GM10266 (cell line): ENCODE data around the gene RPL3.

Source experiments
- DNase-seq: peaks from one replicate; pipeline ENCODE4 v3.0.0; 2012; ENCODE audit errors: extremely low spot score
- TF ChIP-seq, protein P1 (sequence below): IDR thresholded peaks from 2 replicates; pipeline ENCODE4 v1.5.1; 2012; ENCODE audit warnings: mild to moderate bottlenecking, low read depth; ENCODE audit not compliant: control insufficient read depth, insufficient read depth; ENCODE audit errors: missing control alignments

RPL3 gene

GRCh38 chr22:39319284-39320022 is at the start of gene RPL3:
TSS of gene RPL3 (minus strand) at chr22:39319623. CDS start at chr22:39319597, 26 bp downstream.
- TF ChIP-seq, protein P1, sequence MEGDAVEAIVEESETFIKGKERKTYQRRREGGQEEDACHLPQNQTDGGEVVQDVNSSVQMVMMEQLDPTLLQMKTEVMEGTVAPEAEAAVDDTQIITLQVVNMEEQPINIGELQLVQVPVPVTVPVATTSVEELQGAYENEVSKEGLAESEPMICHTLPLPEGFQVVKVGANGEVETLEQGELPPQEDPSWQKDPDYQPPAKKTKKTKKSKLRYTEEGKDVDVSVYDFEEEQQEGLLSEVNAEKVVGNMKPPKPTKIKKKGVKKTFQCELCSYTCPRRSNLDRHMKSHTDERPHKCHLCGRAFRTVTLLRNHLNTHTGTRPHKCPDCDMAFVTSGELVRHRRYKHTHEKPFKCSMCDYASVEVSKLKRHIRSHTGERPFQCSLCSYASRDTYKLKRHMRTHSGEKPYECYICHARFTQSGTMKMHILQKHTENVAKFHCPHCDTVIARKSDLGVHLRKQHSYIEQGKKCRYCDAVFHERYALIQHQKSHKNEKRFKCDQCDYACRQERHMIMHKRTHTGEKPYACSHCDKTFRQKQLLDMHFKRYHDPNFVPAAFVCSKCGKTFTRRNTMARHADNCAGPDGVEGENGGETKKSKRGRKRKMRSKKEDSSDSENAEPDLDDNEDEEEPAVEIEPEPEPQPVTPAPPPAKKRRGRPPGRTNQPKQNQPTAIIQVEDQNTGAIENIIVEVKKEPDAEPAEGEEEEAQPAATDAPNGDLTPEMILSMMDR, result no peak
- peak; percentile 94 for DNase-seq

GRCh38 chr22:39369186-39369585 is 49.8 kb upstream of the RPL3 start:
- DNase-seq, result no peak
- TF ChIP-seq, protein P1, result no peak

DNA sequence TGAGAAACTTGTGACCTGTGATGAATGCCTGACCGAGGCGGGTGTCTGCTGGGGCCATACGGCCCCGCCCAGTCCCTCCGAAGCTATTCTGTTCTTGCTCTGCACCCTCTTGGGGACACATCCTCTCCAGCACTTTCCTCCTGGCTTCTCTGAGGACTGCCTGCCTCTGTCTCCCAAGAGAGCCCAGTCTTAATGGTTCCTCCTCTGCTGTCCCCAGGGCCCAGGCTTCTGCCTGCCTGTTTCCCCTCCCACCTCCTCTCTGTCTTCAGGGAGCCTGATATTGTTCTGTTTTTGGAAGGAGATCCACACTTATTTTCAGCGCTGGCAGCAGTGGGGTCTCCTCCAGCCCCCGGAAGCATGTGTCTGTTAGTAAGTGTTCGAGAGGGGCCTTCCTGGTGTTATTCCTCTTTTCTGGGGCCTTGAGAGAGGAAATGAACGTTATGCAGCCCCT is 49.1 kb upstream of the RPL3 start:
- DNase-seq, result no peak
- TF ChIP-seq, protein P1, result no peak

DNA sequence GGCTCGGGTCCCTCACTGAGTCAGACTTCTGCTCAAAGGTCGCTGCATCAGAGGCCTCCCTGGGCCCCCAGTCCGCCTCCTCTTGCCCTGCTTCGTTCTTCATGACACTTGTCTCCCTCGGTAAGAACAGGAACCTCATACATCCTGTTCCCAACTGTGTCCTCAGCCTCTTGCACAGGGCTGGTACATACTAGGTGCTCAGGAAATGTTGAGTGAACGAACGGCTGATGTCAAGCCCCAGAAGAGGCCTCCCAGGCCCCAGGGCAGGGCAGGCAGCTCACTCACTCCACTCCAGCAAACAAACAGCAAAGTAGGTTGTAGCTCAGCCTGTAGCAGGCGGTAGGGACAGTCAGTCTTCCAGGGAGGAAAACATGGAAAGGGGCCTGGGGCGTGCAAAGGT is 47.6 kb upstream of the RPL3 start:
- DNase-seq, result no peak
- TF ChIP-seq, protein P1, result no peak

DNA sequence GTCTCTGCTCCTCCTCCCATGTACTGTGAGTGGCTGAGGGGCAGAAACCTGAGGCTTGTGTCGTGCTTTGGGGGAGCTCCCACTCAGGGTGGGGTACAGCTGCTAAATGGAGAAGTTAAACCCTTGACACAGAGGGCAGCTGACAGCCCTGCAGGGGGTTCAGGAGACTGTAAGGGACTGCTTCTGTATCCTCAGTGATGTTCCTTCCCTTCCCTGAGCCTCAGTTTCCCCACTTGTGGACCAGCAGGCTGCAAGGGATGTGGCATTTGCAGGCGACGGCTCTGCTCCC is 46.0 kb upstream of the RPL3 start:
- TF ChIP-seq, protein P1, result no peak
- DNase-seq, result no peak

- no peak for DNase-seq
Measured at GRCh38 chr22:39364714-39365491, 45.5 kb upstream of the RPL3 start.

More at GRCh38 chr22:39364714-39365491, 45.5 kb upstream of the RPL3 start:
- TF ChIP-seq, protein P1, result no peak
